GM04503 (cell line): ENCODE results near the gene WDR45.

Experiments
- DNase-seq: peaks from one replicate; pipeline ENCODE4 v3.0.0-alpha.2; 2012; ENCODE audit warnings: low read depth

WDR45 gene

GRCh38 chrX:49073601-49074575 lies 5.8 kb downstream of the WDR45 start, which contains the start of gene PRAF2:
PRAF2 (minus strand) TSS chrX:49074002; CDS start chrX:49073987, 15 bp downstream.
- DNase-seq: peak; percentile 59

DNA sequence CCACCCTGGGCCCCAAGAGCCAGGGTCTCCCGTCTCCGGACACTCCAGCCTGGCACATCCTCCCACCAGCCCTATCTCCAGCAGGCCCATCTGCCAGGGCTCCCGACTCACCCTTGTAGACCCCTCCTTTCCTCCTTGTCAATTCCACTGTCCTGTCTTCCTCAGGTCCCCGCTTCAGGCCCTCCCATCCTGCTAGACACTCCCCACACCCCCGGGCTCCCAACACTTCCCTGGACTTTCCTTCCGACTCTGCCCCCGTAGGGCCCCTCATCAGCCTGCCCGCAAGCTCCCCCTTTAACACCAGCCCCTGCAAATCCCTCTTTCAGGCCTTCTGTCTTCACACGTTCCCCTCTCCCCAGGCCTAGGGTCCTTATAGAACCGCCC lies 7.0 kb downstream of the WDR45 start:
- DNase-seq: no peak

- no peak for DNase-seq
Measured at GRCh38 chrX:49071877-49072711, 7.6 kb downstream of the WDR45 start.

DNA sequence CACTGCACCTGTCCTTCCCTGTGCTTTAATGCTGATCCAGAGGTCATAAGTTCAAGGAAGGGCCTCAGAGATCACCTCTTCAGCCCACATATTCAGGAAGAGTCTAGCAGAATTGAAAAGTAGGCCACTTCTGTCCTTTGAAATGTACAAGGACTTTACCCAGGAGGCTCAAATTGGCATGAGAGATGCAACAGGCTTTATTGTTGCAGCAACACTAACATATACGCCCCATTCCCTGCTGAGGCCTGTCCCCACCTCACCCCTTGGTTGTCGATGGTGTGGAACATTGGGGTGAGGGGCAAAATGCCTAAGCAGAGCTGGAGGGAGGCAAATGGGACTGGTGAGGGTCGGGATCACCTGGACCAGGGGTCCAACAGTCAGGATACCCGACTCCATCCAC lies 8.7 kb downstream of the WDR45 start:
- DNase-seq: no peak

DNA sequence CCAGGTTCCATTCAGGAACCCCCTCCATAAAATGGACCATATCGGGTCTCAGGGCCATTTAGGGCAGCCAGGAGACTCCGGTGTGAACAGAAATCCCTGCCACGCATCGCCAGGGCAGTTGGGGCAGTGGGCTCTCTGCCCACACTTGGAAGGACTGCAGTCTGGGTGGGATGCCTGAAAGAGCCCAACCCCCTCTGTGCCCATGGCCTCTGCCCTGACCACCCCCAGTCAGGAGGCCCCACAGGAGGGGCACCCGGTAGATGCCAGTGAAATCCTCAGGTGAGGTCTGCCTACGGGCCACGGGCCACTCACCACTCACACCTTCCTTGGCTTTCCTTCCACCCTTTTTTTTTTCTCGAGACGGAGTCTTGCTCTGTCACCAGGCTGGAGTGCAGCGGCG lies 10.6 kb downstream of the WDR45 start:
- no peak for DNase-seq

DNA sequence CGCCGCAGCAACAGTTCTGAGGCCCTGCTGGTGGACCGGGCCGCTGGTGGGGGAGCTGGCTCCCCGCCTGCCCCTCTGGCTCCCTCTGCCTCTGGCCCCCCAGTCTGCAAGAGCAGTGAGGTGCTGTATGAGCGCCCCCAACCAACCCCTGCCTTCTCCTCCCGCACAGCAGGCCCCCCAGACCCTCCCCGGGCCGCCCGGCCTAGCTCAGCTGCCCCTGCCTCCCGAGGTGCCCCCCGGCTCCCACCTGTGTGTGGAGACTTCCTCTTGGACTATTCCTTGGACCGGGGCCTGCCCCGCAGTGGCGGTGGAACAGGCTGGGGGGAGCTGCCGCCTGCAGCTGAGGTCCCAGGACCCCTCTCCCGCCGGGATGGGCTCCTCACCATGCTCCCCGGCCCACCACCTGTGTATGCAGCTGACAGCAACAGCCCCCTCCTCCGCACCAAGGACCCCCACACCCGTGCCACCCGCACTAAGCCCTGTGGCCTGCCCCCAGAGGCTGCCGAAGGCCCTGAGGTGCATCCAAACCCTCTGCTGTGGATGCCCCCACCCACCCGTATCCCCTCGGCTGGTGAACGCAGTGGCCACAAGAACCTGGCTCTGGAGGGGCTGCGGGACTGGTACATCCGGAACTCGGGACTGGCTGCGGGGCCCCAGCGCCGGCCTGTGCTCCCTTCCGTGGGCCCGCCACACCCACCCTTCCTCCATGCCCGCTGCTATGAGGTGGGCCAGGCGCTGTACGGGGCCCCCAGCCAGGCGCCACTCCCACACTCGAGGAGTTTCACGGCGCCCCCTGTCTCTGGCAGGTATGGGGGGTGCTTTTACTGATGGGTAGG lies 12.2 kb downstream of the WDR45 start:
- DNase-seq: no peak

DNA sequence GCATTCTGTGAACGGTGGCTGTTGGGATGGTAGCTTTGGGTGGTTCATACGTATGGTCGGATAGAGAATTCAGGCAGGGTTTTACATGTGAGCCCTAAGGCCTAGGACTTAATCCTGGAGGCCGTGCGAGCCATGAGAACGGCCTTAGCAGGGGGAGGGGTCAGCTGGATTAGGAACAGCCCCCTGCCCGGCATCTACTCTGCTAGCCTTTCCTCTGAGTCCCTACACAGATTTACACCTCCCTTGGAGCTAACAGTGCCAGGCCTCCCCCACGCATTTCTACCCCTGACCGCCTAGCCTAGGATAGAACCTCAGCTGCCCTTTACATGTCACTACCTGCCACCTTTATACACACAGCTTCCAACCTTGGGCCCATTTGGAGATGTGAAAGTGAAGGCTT lies 13.0 kb downstream of the WDR45 start:
- no peak for DNase-seq

GRCh38 chrX:49066278-49066677 lies 13.4 kb downstream of the WDR45 start:
- no peak for DNase-seq

DNA sequence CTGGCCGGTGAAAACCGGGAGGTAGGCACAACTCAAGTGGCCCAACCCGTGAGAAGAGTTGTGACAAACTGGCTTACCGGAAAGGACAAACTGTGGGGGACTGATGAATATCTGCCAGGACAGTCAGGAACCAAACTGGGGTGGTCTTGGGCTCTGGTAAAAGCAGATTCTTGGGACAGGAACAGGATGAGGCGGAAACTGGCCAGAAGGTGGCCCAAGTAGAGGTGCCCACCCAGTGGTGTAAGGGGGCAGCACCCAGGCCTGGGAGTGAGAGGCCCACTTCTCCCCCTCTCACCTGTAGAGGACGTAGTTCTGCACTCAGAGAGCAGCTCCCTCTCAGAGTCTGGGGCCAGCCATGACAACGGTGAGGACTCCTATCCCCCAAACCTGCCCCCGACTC lies 15.0 kb downstream of the WDR45 start:
- no peak for DNase-seq

GRCh38 chrX:49064303-49064702 lies 15.4 kb downstream of the WDR45 start:
- DNase-seq: no peak

DNA sequence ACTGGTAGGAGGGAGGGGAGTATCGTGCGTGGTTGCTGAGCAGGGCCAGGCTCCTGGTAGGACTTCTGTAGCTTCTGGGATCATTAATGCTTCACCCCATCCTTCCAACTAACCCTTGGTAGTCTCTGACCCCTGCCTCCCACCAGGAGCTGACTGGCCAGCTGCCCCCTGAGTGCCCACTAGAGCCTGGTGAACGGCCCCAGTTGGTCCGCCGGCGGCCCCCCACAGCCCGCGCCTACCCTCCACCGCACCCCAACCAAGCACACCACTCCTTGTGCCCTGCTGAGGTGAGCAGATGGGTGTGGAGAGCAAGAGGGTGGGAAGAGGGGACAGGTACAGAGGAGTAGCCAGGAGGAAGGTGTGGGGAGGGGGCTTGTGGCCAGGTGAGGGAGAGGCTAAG lies 16.0 kb downstream of the WDR45 start:
- DNase-seq: no peak

- no peak for DNase-seq
Measured at GRCh38 chrX:49061916-49062315, 17.8 kb downstream of the WDR45 start.

- no peak for DNase-seq
Measured at GRCh38 chrX:49061490-49061889, 18.2 kb downstream of the WDR45 start.

GRCh38 chrX:49060914-49061313 lies 18.8 kb downstream of the WDR45 start:
- DNase-seq: no peak

- DNase-seq: no peak
Measured at GRCh38 chrX:49059681-49060085, 20.0 kb downstream of the WDR45 start.

GRCh38 chrX:49059201-49059600 lies 20.5 kb downstream of the WDR45 start:
- DNase-seq: no peak

- no peak for DNase-seq
Measured at GRCh38 chrX:49058794-49059193, 20.9 kb downstream of the WDR45 start, which contains the start of gene CCDC120. CCDC120 (plus strand) TSS chrX:49058999; CDS start chrX:49062042, 3,043 bp downstream.

DNA sequence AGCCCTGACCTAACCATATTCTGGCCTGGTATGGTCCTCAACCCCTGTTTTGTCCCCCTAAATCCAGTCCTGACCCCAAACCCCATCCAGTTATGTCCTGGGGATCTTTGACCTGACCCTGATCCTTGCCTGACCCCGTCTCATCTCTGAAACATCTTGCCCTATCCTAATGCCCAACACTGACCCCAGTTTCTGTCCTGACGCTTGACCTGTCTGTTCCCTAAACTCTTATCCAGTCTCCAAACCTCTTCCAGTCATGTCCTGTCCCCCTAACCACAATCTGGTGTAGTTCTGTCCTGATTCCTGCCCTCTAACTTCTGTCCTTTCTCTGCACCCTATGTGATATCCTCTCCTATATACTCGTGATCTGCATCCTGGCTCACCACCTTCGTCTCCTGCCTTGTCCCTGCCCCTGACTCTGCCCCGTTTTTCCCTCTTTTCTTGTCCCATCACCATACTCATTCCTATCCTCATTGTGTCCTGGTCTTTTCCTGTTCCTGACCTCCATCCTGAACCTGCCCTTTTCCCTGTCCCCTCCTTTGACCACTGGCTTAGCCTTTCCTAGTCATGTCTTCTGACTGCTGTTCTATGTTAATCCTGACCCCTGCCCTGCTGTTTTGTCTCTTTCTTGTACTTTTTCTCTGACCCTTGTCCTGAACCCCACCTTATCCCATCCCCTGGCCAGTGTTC lies 25.5 kb downstream of the WDR45 start:
- no peak for DNase-seq

GRCh38 chrX:49053223-49054072 lies 26.2 kb downstream of the WDR45 start:
- no peak for DNase-seq

DNA sequence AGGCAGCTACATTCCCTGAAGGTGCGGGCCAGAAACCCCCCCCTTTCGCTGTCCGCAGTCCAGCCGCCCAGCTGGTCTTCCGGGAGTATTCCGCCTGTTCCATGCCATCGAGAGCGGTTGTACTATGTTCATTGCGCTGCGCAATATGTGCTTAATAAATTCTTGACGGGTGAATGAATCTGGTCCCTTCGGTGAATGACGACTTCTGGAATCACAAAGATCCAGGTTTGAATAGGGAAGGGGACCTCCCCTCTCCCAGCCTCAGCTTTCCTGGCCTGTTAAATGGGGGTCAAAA lies 35.8 kb downstream of the WDR45 start:
- DNase-seq: no peak
